ENCODE results near the gene SLC26A11.

SLC26A11 gene

GRCh38 chr17:80248001-80248893 is 28.0 kb downstream of the SLC26A11 start:
- TF ChIP-seq ZFP30 (CRISPR knock-in tag; IDR thresholded peaks at IDR 0.05) (no peak), GLIS3 (CRISPR knock-in tag; IDR thresholded peaks at IDR 0.05) (no peak), ZNF70 (CRISPR knock-in tag; IDR thresholded peaks at IDR 0.05) (no peak), CSDC2 (CRISPR knock-in tag; IDR thresholded peaks at IDR 0.05) (no peak), TCF4 (CRISPR knock-in tag; IDR thresholded peaks at IDR 0.05; ENCODE audit: borderline replicate concordance) (no peak), TSHZ2 (CRISPR knock-in tag; IDR thresholded peaks at IDR 0.05) (no peak), POU6F1 (CRISPR knock-in tag; IDR thresholded peaks at IDR 0.05; ENCODE audit: borderline replicate concordance, low read depth) (no peak), RARB (CRISPR knock-in tag; IDR thresholded peaks at IDR 0.05) (no peak), ZNF565 (CRISPR knock-in tag; conservative IDR thresholded peaks at IDR 0.05; ENCODE audit: low read depth) (no peak)
- no peak for ATAC-seq

GRCh38 chr17:80248894-80249710 is 28.9 kb downstream of the SLC26A11 start:
- no peak for TF ChIP-seq ZFP30 (CRISPR knock-in tag; IDR thresholded peaks at IDR 0.05)
- ATAC-seq, result no peak

GRCh38 chr17:80251966-80252365 is 31.7 kb downstream of the SLC26A11 start:
- TF ChIP-seq POU6F1 (CRISPR knock-in tag; IDR thresholded peaks at IDR 0.05; ENCODE audit: borderline replicate concordance, low read depth) (no peak), ZC3H10 (CRISPR knock-in tag; IDR thresholded peaks at IDR 0.05) (no peak), ISL1 (CRISPR knock-in tag; IDR thresholded peaks at IDR 0.05) (no peak), TSHZ2 (CRISPR knock-in tag; IDR thresholded peaks at IDR 0.05) (no peak), RARB (CRISPR knock-in tag; IDR thresholded peaks at IDR 0.05) (no peak), TOX (CRISPR knock-in tag; IDR thresholded peaks at IDR 0.05; ENCODE audit: borderline replicate concordance) (no peak), PATZ1 (CRISPR knock-in tag; IDR thresholded peaks at IDR 0.05; ENCODE audit: borderline replicate concordance) (no peak), ZFP30 (CRISPR knock-in tag; IDR thresholded peaks at IDR 0.05) (no peak), GLIS3 (CRISPR knock-in tag; IDR thresholded peaks at IDR 0.05) (no peak), TCF4 (CRISPR knock-in tag; IDR thresholded peaks at IDR 0.05; ENCODE audit: borderline replicate concordance) (no peak), ARNTL (CRISPR knock-in tag; IDR thresholded peaks at IDR 0.05; ENCODE audit: borderline replicate concordance, low read depth) (no peak), PPARA (CRISPR knock-in tag; IDR thresholded peaks at IDR 0.05; ENCODE audit: borderline replicate concordance) (no peak), ZFP3 (CRISPR knock-in tag; IDR thresholded peaks at IDR 0.05) (no peak), OSR1 (CRISPR knock-in tag; IDR thresholded peaks at IDR 0.05) (no peak), ESRRG (CRISPR knock-in tag; IDR thresholded peaks at IDR 0.05) (no peak), BACH2 (CRISPR knock-in tag; IDR thresholded peaks at IDR 0.05; ENCODE audit: borderline replicate concordance) (no peak)
- ATAC-seq, result no peak
